ENCODE results near the gene CFI.

The CFI gene

DNA sequence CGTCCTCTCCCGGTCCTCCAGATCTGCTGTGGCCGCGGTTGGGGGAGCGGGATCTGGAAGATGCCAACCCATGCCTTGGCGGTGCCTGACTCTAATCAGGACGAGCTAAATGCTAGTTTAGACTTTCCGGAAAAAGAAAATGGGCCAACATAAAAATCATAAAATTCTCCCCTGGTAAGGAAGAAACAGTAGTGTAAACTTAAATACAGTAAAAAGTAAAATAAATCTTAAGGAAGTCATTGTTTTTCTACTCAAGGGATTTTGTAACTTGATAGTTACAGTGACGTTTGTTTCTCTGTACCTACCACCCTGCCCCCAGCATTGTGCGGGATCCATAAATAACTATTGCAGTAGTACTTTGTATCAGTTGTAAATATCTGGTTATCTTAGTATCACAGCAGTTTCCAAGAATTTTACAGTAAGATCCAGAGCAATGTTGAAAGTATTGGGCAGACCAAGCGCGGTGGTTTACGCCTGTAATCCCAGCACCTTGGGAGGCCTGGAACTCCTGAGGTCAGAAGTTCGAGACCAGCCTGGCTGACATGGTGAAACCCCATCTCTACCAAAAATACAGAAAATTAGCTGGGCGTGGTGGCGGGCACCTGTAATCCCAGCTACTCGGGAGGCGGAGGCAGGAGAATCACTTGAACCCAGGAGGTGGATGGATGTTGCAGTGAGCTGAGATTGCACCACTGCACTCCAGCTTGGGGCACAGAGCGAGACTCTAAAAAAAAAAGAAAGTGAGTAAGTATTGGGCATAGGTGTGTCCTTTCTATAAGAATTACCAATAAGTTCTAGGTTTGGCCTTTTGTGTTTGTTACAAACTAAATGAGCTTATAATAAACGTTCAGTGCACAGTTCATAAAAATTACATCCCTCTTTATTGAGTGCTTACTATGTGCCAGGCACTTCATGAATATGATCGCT lies 70.9 kb downstream of the CFI start:
- no peak for DNase-seq (ENCODE audit: low read depth)

DNA sequence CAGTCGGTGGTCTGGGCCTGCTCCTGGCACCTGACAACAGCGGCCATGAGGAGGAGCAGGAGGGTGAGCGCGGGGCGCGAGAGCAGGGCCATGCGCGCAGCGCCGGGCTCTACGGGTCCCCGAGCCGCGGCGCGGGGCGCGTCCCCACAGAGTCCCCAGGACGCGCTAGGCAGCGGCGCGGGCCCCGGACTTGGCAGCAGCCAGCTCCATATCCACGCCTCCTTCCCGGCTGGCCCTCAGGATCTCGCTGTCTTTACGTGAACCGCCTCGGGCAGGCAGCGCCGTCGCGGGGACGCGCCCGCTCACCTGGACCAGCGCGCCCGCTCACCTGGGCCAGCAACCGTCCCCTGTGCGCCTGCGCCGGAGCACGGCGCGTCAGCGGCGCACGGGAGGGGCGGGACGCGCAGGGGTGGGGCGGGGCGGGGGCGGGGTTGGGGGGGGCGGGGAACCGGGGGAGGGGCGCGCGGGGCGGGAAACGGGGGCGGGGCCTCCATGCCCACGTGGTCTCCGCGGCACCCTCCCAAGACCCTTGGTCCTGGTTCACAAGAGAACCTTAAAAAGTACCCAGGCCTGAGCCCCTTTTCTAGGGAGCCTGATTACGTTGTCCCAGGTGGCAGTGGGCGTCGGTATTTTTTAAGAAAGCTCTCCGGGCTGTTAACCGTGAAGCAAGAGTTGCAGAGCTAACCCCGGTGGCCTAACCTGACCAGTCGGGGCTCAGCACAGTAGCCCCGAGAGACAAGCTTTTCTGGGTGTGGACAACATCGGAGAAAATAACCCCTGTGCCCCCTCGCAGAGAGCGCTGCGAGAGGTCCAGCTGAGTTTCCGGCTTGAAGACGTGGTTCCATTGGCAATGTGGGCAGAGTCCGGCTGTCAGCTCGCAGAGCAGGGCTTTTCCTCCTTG lies 71.8 kb downstream of the CFI start, which contains the start of gene PLA2G12A:
PLA2G12A (minus strand) TSS at position 353 of the 901 bp plus-strand sequence; CDS start at position 92, 261 bp downstream.
- peak; percentile 56 for DNase-seq (ENCODE audit: low read depth)

GRCh38 chr4:109729117-109729717 lies 72.6 kb downstream of the CFI start:
- DNase-seq (ENCODE audit: low read depth): no peak

GRCh38 chr4:109728385-109728784 lies 73.4 kb downstream of the CFI start:
- DNase-seq (ENCODE audit: low read depth): no peak

DNA sequence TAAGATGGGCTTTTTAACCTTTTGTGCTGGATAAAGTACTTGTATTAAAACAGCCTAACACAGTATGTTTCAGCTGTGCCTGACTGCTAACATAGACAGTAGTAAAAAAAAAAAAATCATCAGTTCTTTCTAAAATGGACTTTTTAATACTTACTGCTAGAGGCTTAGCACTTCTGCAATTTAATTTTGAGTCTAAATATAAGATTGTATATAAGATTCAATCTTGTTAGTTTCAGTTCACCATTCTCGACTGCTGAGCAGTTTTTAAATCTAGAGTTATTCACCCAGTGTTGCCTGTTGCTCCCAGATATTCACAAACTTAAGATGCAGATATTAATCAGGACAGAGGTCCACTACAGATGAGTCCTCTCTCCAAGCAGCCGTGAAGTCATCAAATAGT lies 78.7 kb downstream of the CFI start:
- no peak for DNase-seq (ENCODE audit: low read depth)

DNA sequence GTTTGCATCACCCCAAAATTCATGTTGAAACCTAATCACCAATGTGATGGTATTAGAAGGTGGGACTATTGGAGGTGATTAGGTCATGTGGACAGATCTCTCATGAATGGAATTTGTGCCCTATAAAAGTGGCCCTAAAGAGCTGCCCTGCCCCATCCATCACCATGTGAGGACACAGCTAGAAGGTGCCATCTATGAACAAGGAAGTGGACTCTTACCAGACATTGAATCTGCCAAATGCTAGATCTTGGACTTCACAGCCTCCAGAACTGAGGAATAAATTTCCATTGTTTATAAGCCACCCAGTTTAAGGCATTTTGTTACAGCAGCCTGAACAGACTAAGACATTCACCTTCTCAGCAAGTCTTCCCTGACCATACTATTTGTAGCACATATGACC lies 79.4 kb downstream of the CFI start:
- no peak for DNase-seq (ENCODE audit: low read depth)

- DNase-seq (ENCODE audit: low read depth): no peak
These were observed 80.8 kb downstream of the CFI start for GRCh38 chr4:109721033-109721432.

GRCh38 chr4:109719604-109720003 lies 82.2 kb downstream of the CFI start:
- no peak for DNase-seq (ENCODE audit: low read depth)

- no peak for DNase-seq (ENCODE audit: low read depth)
These were observed 83.0 kb downstream of the CFI start for GRCh38 chr4:109718759-109719158.

GRCh38 chr4:109713500-109713899 lies 88.3 kb downstream of the CFI start:
- DNase-seq (ENCODE audit: low read depth): no peak

DNA sequence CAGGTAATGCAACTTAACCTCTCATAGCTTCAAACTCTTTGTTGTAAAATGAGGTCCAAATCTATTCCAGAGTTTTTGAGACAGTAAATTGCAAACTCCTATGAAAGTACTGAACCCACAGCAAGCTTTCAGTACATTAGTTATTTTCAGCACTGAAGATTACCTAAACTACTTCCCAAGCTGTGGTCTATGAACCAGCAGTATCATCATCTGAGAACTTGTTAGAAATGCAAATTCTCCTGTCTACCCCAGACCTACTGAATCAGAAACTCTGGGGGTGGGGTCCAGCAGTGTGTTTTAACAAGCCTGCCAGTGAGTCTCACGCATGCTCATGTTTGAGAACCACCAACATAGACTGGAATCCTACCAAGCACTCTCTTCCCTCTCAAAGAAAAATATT lies 92.8 kb downstream of the CFI start:
- DNase-seq (ENCODE audit: low read depth): no peak

- DNase-seq (ENCODE audit: low read depth): no peak
These were observed 93.4 kb downstream of the CFI start for GRCh38 chr4:109708435-109708834.

DNA sequence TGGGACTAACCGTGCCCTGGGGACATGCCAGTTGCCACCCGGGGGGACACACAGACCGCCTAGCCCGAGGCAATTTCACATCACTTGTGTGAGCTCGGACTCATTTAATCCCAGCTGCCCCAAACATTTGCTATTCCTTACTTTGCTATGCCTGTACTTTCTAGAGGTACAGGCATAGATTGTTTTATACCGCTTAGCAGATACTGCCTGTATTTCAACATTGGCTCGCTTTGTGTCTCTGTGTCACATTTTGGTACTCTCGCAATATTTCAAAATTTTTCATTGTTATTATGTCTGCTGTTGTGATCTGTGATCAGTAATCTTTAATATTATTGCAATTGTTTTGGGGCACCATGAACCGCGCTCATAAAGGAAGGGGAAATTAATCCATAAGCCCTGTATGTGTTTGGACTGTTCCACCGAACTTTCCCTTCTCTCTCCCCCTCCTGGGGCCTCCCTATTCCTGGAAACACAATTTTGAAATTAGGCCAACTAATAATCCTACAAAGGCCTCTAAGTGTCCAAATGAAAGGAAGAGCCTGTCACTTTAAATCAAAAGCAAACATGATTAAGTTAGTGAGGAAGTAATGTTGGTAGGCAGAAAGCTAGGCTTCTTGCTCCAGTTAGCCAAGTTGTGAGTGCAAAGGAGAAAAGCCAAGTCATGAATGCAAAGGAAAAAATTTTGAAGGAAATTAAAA lies 98.0 kb downstream of the CFI start:
- no peak for DNase-seq (ENCODE audit: low read depth)

DNA sequence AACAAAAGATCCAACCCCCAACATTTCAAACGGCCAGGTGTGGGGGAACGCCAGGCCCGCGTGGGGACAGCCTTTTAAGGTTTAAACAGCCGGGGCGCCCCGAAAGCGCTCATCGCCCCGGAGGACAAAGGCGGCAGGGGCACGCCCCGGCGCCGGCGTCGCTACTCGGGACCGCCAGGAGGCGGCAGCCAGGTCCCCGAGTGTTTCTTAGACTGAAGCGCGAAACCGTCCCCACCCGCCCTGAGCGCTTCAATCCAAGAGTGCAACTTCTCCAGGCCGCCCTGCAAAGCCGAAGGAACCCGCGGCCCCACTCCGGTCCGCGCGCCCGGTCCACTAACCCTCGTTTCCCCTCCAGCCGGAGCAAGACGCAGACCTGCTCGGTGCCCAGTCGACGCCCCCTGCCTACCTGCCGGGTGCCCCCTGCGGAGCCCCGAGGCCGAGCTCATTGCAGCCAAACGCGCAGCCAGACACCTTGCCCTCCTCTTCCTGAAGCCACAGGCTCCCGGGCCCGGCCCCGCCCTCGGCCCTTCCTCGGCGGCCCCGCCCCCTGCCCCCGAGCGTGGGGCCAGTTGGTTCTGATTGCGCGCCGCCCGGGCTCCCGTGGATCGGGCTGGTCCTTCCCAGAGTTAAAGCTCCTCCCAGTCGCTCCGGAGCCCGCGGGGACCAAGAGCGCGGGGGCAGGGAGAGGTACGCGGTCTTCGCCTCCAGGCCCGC lies 98.7 kb downstream of the CFI start, which contains the start of gene CASP6:
CASP6 (minus strand) TSS at position 496 of the 714 bp plus-strand sequence; CDS start at position 446, 50 bp downstream.
- peak; percentile 45 for DNase-seq (ENCODE audit: low read depth)

DNA sequence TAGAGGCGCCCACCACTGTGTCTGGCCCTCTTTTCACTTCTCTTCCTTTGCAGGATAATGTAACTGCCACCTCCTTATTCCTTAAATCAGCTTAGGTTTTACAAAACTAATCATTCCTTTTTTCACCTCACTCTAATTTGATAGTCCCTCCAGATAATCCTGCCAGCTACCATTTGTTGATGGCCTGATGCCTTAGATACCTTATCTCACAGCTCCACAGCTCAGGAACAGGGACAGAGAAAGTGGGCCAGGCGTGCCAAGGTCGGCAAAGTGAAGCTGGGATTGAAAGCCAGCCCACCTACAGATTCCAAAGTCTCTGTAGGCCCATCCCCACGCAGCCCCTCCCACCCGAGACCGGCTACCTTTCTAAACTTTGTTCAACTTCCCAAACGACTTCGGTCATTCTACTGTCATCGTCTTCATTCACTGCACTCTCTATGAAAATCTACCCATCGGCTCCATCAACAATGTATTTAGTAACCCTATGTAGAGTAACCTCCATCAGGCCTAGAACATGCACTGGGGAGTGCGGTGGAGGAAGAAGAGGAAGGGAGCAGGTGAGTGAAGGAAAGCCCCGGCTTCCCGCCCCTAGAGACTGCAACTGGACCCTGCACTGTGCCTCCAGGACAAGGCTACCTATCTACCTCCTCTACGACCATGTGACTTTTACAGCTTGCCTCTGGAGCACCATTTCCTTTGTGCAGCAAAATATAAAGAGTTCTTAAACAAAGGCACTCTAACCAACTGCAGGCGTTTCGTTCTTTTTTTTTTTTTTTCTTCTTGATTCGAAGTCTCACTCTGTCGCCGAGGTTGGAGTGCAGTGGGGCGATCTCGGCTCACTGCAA lies 100.0 kb downstream of the CFI start:
- DNase-seq (ENCODE audit: low read depth): no peak

DNA sequence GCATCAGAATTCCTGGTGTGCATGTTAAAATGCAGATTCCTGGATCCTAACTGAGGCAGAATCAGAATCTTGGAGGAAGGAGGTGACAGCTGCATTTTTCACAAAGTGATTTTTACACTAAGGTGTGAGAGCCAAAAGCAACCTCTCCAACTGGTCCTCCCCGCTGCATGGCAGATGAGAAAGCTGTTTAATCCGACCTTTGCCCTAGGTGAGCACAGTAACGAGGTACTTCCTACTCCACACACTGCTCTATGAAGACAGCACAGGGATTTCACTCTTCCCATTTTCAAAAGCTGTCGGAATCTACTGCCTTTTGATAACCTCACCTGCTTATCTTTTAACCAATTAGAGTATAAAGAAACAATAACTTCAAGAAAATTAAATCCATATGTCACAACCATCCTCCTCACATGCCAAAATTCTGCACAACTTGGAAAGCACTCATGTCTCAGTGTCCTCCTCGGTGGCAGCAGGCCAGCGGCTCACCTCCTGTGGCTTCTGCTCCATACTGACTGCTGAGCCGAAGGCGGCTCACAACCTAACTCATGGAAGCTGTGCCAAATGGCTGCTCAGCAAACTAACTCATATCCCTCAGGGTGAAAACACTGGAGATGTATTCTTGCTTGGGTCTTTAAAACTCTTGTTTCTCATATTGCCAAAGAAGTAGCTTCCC lies 102.1 kb downstream of the CFI start:
- no peak for DNase-seq (ENCODE audit: low read depth)

DNA sequence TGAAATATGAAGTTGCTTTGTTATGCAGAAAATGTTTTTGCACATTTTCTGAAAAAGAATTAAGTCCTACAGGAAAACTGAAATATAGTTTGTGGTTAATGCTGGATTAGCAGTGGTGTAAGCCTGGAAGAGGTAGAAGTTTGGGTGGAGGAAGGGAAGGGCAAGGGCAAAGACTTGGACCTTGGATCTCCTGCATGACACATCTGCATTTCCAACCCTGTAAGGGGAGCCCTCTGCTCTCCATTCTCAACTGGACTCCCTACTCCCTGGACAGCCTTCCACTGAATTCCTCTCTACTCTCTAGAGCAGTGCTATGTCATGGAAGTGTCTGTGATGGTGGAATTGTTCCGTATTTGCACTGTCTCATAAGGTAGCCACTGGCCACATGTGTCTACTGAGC lies 103.1 kb downstream of the CFI start:
- no peak for DNase-seq (ENCODE audit: low read depth)

- DNase-seq (ENCODE audit: low read depth): no peak
These were observed 110.3 kb downstream of the CFI start for GRCh38 chr4:109691411-109691920.
